K562 (cell line): ENCODE results near the gene POLR3H. TPM values are rescaled to one million over a fixed set of nuclear protein-coding genes. Genes with fewer than 3 reads are reported as not detected.
A peak's percentile ranks its signal among the peaks of the same experiment; 100 is the strongest.

ENCODE experiments used
- CHD7 ChIP-seq: fragments of 200-600 bp; sonication (generic); IDR thresholded peaks from one replicate; pipeline ENCODE4 v1.6.1; 2012; ENCODE audit warnings: mild to moderate bottlenecking, low read depth, low read length, inconsistent platforms
- NR2C1 ChIP-seq, 2 experiments: fragments of 450-650 bp; IDR thresholded peaks; 2 replicates each; pipeline ENCODE4 v1.6.1; 2017; ENCODE audit warnings: mild to moderate bottlenecking in 2 of 2, antibody characterized with exemption in 1 of 2, inconsistent platforms in 1 of 2, missing compliant biosample characterization in 1 of 2, missing genetic modification characterization in 1 of 2
- polyA plus RNA-seq, 8 experiments: library from polyadenylated mRNA; depleted of rRNA in 4 of 8; stranded (reverse) in 5 of 8; unstranded in 3 of 8; fragments of >200 nt; fragmentation: Nextera tagmentation in 2 of 8; fragmentation: Illumina TruSeq in 1 of 8; extraction: Ambion mirVana in 2 of 8; extraction: Trizol in 1 of 8; gene quantifications; 2 replicates each; pipeline versions ENCODE4 v1.2.1 to v1.2.3, GENCODE V29; 2011 to 2014; ENCODE audit warnings: inconsistent platforms in 1 of 8, missing spikeins in 1 of 8
- total RNA-seq, 7 experiments: library from RNA; depleted of rRNA in 6 of 7; stranded (reverse); fragments of >200 nt in 6 of 7; fragmentation: Illumina TruSeq in 2 of 7; extraction: Trizol in 2 of 7; gene quantifications; 2 replicates each; pipeline versions ENCODE4 v1.2.1 to v1.2.3, GENCODE V29; 2011 to 2021; ENCODE audit warnings: low replicate concordance in 1 of 7

Gene POLR3H
- total and polyA plus RNA-seq, 9 of the 15 experiments (the other 6 are each of a cell fraction or from before 2014, with no cell fraction given), result 5.3 to 48.4 (median 22.2) TPM

- TF ChIP-seq CHD7 (no peak), NR2C1 (IDR thresholded peaks at IDR 0.05) (peak; percentile 64), NR2C1 (tag; IDR thresholded peaks at IDR 0.05) (0 out of 2 replicates have a peak, but pooled peaks have one; percentile 19)
- TF ChIP-seq, all 486 proteins: peak for 3
These were observed 21.5 kb downstream of the POLR3H start (continued) for GRCh38 chr22:41522813-41523212.
